ENCODE measurements around the gene SOCS3.

Gene SOCS3

GRCh38 chr17:78330570-78331224 is 29.2 kb downstream of the SOCS3 start:
- no peak for DNase-seq (ENCODE audit: low read depth, low spot score)

- DNase-seq (ENCODE audit: low read depth, low spot score) = no peak
Measured at GRCh38 chr17:78329263-78330059, 30.4 kb downstream of the SOCS3 start.

- DNase-seq (ENCODE audit: low read depth, low spot score) = no peak
Measured at GRCh38 chr17:78327880-78328279, 32.0 kb downstream of the SOCS3 start.

- DNase-seq (ENCODE audit: low read depth, low spot score) = peak; percentile 75
Measured at GRCh38 chr17:78325076-78325687, 34.7 kb downstream of the SOCS3 start.

GRCh38 chr17:78324391-78325075 is 35.3 kb downstream of the SOCS3 start:
- peak; percentile 67 for DNase-seq (ENCODE audit: low read depth, low spot score)

GRCh38 chr17:78323826-78324390 is 36.0 kb downstream of the SOCS3 start:
- no peak for DNase-seq (ENCODE audit: low read depth, low spot score)

- DNase-seq (ENCODE audit: low read depth, low spot score) = no peak
Measured at GRCh38 chr17:78322858-78323455, 36.9 kb downstream of the SOCS3 start.

GRCh38 chr17:78322327-78322857 is 37.5 kb downstream of the SOCS3 start:
- no peak for DNase-seq (ENCODE audit: low read depth, low spot score)

- DNase-seq (ENCODE audit: low read depth, low spot score) = no peak
Measured at GRCh38 chr17:78318843-78319242, 41.0 kb downstream of the SOCS3 start.

- DNase-seq (ENCODE audit: low read depth, low spot score) = no peak
Measured at GRCh38 chr17:78318407-78318806, 41.5 kb downstream of the SOCS3 start.

- no peak for DNase-seq (ENCODE audit: low read depth, low spot score)
Measured at GRCh38 chr17:78317794-78318400, 42.0 kb downstream of the SOCS3 start.

GRCh38 chr17:78316867-78317789 is 42.7 kb downstream of the SOCS3 start:
- DNase-seq (ENCODE audit: low read depth, low spot score) = peak; percentile 82

GRCh38 chr17:78316115-78316866 is 43.6 kb downstream of the SOCS3 start:
- no peak for DNase-seq (ENCODE audit: low read depth, low spot score)

- peak; percentile 68 for DNase-seq (ENCODE audit: low read depth, low spot score)
Measured at GRCh38 chr17:78315355-78316114, 44.3 kb downstream of the SOCS3 start.

GRCh38 chr17:78314683-78315354 is 45.1 kb downstream of the SOCS3 start:
- DNase-seq (ENCODE audit: low read depth, low spot score) = no peak

- peak; percentile 86 for DNase-seq (ENCODE audit: low read depth, low spot score)
Measured at GRCh38 chr17:78313735-78314648, 45.9 kb downstream of the SOCS3 start.

All from ELF-1 (cell line).